Thoracic aorta (tissue), 2 donors: Measurements from ENCODE around the gene CENPP. TPM values are rescaled to one million over a fixed set of nuclear protein-coding genes. Genes with fewer than 3 reads are reported as not detected.

Experiments
- ATAC-seq: fragments of 150-250 bp; one replicate; pipeline ENCODE4 v1.8.0; 2017; ENCODE audit warnings: low read depth; ENCODE audit not compliant: insufficient number of reproducible peaks, low FRiP score
- DNase-seq: peaks from one replicate; pipeline ENCODE4 v3.0.0-alpha.2; 2020; ENCODE audit warnings: low spot score
- H3K27ac ChIP-seq, 2 donors: fragments of 200-600 bp; sonication (generic); 1 replicate in 1 of 2; 2 replicates in 1 of 2; pipeline ENCODE4 v1.5.1; 2016; ENCODE audit warnings: mild to moderate bottlenecking in 2 of 2, moderate library complexity in 2 of 2
- H3K27me3 ChIP-seq: fragments of 200-600 bp; sonication (generic); replicated peaks from 2 replicates; pipeline ENCODE4 v1.6.0; 2016; ENCODE audit warnings: mild to moderate bottlenecking; ENCODE audit not compliant: insufficient read depth
- H3K36me3 ChIP-seq: fragments of 200-600 bp; sonication (generic); one replicate; pipeline ENCODE4 v1.5.1; 2016
- H3K4me1 ChIP-seq, 2 donors: fragments of 200-600 bp; sonication (generic); 1 replicate in 1 of 2; 2 replicates in 1 of 2; pipeline versions ENCODE4 v1.5.1 to v1.6.0; 2016; ENCODE audit warnings: low read depth in 2 of 2, mild to moderate bottlenecking in 1 of 2; ENCODE audit not compliant: control insufficient read depth in 1 of 2
- H3K4me3 ChIP-seq: fragments of 200-600 bp; sonication (generic); 2 replicates; pipeline ENCODE4 v1.5.1; 2016; ENCODE audit warnings: mild to moderate bottlenecking
- H3K9me3 ChIP-seq: fragments of 200-600 bp; sonication (generic); 2 replicates; pipeline ENCODE4 v1.5.1; 2016
- total RNA-seq, 2 donors: library from RNA; depleted of rRNA; stranded (reverse); fragments of >200 nt; gene quantifications; one replicate each; pipeline versions ENCODE4 v1.1.0 to v1.2.3, GENCODE V29; 2016
- TF ChIP-seq, protein P1 (sequence below): fragments of 200-600 bp; sonication (generic); IDR thresholded peaks from one replicate; pipeline ENCODE4 v1.5.1; 2019; ENCODE audit warnings: antibody characterized with exemption

CENPP gene
- total RNA-seq, 2 donors from 2014 or later, result 3.8 to 13.6 TPM

DNA sequence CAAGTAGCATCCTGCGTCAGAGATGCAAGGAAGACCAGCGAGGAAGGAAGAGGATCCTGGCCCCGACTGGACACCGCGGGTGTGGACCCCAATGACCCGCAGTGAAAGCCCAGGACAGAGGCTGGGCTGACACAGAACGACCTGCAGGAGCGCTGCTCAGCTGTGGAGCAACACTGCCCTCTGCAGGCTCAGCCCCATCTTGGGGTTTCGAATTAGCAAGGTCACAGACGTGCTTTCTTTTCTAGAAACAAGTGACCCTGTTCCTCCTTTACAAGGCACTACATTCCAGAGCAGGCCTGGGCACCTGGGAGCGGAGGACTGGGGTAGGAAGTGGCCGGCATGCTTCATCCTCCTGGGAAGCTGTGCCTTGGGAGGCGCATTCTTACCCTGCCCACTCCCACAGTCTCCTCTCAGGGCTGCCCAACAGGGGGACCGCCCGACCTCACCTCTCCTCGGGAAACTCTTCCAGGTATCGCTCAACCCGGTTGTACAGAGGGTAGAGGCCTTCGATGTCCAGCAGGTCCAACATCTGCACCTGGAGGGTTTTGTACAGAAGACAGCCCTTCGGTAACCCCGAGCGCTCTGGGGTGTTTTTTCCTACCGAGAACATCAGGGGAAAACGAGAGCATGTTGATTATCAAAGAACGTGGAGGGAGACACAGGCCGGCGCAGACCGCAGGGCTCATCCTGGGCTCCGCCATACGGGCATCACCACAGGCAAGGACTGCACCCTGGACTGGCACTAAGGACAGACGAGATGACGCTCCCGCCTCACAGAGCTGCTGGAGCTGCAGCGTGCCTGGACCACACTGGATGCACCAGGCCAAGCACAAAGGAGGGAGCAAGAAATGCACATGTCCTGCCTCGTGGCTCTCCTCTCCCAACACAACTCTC, 309.2 kb downstream of the CENPP start:
- no peak for DNase-seq
- Histone ChIP-seq H3K27me3 (no peaks in the 10 kb centered on the region), H3K36me3 (peaks cover 19% of the 10 kb centered on the region), H3K9me3 (no peaks in the 10 kb centered on the region), H3K4me1 (peaks cover 3 to 32% of the 10 kb centered on the region in 2 donors), H3K4me3 (peak overlapping the region; percentile 24), H3K27ac (peak overlapping the region; percentile 15 to 51)
- TF ChIP-seq, protein P1, sequence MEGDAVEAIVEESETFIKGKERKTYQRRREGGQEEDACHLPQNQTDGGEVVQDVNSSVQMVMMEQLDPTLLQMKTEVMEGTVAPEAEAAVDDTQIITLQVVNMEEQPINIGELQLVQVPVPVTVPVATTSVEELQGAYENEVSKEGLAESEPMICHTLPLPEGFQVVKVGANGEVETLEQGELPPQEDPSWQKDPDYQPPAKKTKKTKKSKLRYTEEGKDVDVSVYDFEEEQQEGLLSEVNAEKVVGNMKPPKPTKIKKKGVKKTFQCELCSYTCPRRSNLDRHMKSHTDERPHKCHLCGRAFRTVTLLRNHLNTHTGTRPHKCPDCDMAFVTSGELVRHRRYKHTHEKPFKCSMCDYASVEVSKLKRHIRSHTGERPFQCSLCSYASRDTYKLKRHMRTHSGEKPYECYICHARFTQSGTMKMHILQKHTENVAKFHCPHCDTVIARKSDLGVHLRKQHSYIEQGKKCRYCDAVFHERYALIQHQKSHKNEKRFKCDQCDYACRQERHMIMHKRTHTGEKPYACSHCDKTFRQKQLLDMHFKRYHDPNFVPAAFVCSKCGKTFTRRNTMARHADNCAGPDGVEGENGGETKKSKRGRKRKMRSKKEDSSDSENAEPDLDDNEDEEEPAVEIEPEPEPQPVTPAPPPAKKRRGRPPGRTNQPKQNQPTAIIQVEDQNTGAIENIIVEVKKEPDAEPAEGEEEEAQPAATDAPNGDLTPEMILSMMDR, result peak; percentile 95
- ATAC-seq, result peak; percentile 46

DNA sequence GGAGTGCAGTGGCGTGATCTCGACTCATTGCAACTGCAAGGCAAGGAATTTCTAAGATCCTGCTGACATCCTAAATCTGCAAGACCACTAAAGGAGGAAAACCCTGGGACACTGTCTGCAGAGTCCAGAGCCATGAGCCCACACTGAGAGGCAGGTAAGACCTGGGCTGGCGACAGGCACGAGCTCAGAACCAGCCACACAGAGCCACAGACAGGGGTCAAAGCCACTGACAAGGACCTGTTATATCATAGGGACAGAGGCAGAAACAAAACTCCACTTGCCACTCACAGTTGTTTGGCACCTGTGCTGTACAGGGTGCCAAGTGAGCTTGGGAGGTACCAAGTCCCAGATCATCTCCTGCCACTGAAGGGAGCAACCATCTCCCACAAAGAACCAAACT, 310.0 kb downstream of the CENPP start:
- no peak for ATAC-seq
- TF ChIP-seq, protein P1, result no peak
- Histone ChIP-seq H3K27me3 (no peaks in the 10 kb centered on the region), H3K36me3 (peaks cover 19% of the 10 kb centered on the region), H3K27ac (no peak overlapping the region), H3K4me3 (no peak overlapping the region), H3K4me1 (peaks cover 3 to 32% of the 10 kb centered on the region in 2 donors), H3K9me3 (no peaks in the 10 kb centered on the region)
- DNase-seq, result no peak

DNA sequence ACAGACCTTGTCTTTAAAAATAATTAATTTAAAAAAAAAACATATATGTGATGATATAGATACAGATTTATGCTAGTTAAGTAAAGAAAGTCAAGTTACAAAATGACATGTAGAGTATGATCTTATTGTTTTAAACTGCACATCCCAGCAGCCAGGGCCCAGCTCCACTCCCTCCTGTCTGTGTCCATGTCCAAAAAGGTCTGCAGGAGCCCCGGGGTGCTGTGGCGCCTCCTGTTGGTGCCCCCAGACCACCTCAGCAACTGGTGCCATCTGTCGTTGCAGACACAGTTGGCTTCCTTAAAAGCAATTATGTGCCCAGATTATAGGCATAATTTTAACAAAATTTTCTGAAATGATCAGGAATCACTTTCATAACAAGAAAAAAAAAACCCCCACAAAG, 310.9 kb downstream of the CENPP start:
- Histone ChIP-seq H3K4me3 (no peak overlapping the region), H3K9me3 (no peaks in the 10 kb centered on the region), H3K4me1 (peaks cover 3 to 29% of the 10 kb centered on the region in 2 donors), H3K27ac (no peak overlapping the region), H3K27me3 (no peaks in the 10 kb centered on the region), H3K36me3 (peaks cover 22% of the 10 kb centered on the region)
- TF ChIP-seq, protein P1, result no peak
- no peak for ATAC-seq
- no peak for DNase-seq

DNA sequence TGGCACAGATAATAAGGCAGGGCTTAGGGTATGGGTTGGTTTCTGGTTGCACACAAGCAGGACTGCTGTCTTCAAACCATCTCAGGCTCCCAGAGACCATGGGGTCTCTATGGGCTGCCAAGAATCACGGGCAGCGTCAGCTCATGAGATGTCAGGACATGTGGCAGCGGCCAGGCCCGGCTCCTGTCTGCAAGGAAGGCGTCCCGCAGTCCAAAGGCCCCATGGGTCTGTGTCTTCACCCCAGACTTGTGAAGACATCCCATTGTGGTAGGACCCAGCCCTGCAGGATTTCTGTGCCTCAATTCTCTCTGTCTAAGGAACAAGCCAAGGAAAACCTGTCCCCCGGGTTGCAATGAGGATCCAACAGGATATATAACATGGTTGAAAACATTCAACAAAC, 311.6 kb downstream of the CENPP start:
- DNase-seq (no peak), ATAC-seq (no peak)
- peaks cover 3 to 22% of the 10 kb centered on the region in 2 donors for H3K4me1 ChIP-seq
- H3K9me3 ChIP-seq, result no peaks in the 10 kb centered on the region
- H3K36me3 ChIP-seq, result peaks cover 25% of the 10 kb centered on the region
- H3K27ac ChIP-seq, result no peak overlapping the region
- H3K4me3 ChIP-seq, result no peak overlapping the region
- no peaks in the 10 kb centered on the region for H3K27me3 ChIP-seq
- TF ChIP-seq, protein P1, result no peak

DNA sequence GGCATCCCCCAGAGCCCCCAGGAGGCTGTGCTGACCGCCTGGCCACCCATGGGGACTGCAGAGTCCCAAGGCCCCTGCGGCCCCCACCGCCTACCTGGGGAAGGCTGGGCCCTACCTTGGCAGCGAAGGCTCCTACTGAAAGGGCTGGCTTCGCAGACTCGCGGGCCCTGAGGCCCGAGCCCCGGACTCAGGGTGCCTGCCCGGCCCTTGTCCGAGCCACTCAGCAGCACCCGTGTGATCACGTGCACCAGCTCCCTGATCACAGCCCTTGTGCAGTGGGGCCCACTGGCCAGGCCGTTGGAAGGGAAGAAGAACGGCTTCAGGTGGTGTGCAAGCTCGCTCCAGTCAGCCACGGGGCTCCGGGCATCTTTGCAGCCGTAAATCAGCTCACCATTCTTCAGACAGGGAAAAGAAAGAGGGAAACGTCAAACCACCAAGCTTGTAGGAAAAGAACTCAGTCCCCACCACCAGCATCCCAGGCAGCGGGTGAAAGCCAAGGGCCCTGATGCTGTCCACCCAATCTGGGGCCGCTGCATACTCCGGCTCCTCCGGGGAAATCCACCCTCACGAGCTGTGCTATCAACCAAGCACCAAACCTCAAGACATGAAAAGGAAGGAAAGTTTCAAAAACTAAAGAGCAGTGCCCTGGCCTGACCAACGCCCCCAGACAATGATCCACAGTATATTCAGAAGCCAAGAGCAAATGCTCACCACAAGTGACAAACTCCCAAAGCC, 312.3 kb downstream of the CENPP start:
- H3K36me3 ChIP-seq, result peaks cover 28% of the 10 kb centered on the region
- H3K4me3 ChIP-seq, result no peak overlapping the region
- no peaks in the 10 kb centered on the region for H3K9me3 ChIP-seq
- TF ChIP-seq, protein P1, result no peak
- no peaks in the 10 kb centered on the region for H3K27me3 ChIP-seq
- H3K4me1 ChIP-seq, result peaks cover 3 to 15% of the 10 kb centered on the region in 2 donors
- DNase-seq (no peak), ATAC-seq (no peak)
- H3K27ac ChIP-seq, result no peak overlapping the region
